ENCODE data around the gene USP48. TPM values are rescaled to one million over a fixed set of nuclear protein-coding genes. Genes with fewer than 3 reads are reported as not detected.

Gene USP48
- total and polyA plus RNA-seq, 10 of the 15 experiments (the other 5 are each of a cell fraction or from before 2014, with no cell fraction given): 21.2 to 115 (median 75.5) TPM

DNA sequence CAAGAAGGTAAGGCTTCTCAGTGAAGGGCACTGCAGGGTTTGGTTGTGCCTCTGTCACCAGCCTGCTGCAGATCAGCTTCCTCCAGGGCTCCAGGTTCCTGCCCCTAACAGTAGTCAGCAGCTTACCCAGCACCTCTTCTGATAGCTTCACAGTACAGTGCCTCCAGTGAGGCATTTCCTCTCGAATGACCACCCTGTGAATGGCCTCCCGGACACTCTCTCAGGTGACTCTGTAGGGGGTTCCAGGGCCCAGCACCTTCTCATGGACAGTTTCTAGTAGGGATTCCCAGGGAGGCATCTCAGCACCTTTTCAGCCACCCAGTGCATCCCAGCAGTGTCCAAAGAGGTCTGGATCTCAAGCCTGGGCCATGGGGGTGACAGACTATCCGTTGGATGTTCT lies 28.4 kb downstream of the USP48 start:
- peak; percentile 22; the same call in 2 of the 3 replicates for ATAC-seq
- CTCF ChIA-PET: interaction anchor here (1.5 kb wide), 1 partner anchor 9 kb away, joined by 5 read pairs; no protein-coding TSS in a partner anchor
- no TSS peak for BruUV-seq (replicated peaks)
- DNase-seq (ENCODE audit: low read depth, low spot score): no peak
- POLR2A ChIA-PET: interaction anchor here (1.5 kb wide), 1 partner anchor 27 kb away, joined by 4 read pairs; no protein-coding TSS in a partner anchor
- no peak for FAIRE-seq
- RAD21 ChIA-PET (ENCODE audit: unreplicated experiment): interaction anchor here (1.4 kb wide), 1 partner anchor 28 kb away, joined by 6 read pairs; the partner anchor contains the start of gene USP48
- Histone ChIP-seq H3K9ac (ENCODE audit: control insufficient read depth, insufficient read depth, low read length) (no peak overlapping the region), H3K4me2 (ENCODE audit: control insufficient read depth, insufficient read depth) (no peak overlapping the region), H3K4me1 (ENCODE audit: control insufficient read depth, insufficient read depth, low read length) (peaks cover 14% of the 10 kb centered on the region), H4K20me1 (ENCODE audit: control insufficient read depth, insufficient read depth) (no peaks in the 10 kb centered on the region), H3K4me3 (no peak overlapping the region), H3K27me3 (replicated peaks in 1 of 2; ENCODE audit: control insufficient read depth in 2 of 2, insufficient read depth in 2 of 2, low read length in 1 of 2) (no peaks in the 10 kb centered on the region), H3K27ac (ENCODE audit: control insufficient read depth, insufficient read depth) (peak overlapping the region; percentile 9; the same call in 1 of the 2 replicates), H3K79me2 (ENCODE audit: control insufficient read depth, insufficient read depth, low read length) (peaks cover 46% of the 10 kb centered on the region), H2AFZ (ENCODE audit: control insufficient read depth, low read depth, low read length) (no peak overlapping the region), H3K9me3 (replicated peaks; ENCODE audit: control insufficient read depth, insufficient read depth, low read length) (no peaks in the 10 kb centered on the region; the same call in 2 of the 3 replicates), H3K36me3 (ENCODE audit: control insufficient read depth in 2 of 2, insufficient read depth in 2 of 2, low read length in 1 of 2) (peaks cover 12 to 39% of the 10 kb centered on the region in 2 experiments)
- TF ChIP-seq FOXK2 (IDR thresholded peaks at IDR 0.05): no peak
- no peak for TF ChIP-seq ZNF622 (IDR thresholded peaks at IDR 0.05)
- TF ChIP-seq, protein P1, sequence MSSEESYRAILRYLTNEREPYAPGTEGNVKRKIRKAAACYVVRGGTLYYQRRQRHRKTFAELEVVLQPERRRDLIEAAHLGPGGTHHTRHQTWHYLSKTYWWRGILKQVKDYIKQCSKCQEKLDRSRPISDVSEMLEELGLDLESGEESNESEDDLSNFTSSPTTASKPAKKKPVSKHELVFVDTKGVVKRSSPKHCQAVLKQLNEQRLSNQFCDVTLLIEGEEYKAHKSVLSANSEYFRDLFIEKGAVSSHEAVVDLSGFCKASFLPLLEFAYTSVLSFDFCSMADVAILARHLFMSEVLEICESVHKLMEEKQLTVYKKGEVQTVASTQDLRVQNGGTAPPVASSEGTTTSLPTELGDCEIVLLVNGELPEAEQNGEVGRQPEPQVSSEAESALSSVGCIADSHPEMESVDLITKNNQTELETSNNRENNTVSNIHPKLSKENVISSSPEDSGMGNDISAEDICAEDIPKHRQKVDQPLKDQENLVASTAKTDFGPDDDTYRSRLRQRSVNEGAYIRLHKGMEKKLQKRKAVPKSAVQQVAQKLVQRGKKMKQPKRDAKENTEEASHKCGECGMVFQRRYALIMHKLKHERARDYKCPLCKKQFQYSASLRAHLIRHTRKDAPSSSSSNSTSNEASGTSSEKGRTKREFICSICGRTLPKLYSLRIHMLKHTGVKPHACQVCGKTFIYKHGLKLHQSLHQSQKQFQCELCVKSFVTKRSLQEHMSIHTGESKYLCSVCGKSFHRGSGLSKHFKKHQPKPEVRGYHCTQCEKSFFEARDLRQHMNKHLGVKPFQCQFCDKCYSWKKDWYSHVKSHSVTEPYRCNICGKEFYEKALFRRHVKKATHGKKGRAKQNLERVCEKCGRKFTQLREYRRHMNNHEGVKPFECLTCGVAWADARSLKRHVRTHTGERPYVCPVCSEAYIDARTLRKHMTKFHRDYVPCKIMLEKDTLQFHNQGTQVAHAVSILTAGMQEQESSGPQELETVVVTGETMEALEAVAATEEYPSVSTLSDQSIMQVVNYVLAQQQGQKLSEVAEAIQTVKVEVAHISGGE (CRISPR knock-in tag; IDR thresholded peaks at IDR 0.05): no peak
- TF ChIP-seq, protein P2, sequence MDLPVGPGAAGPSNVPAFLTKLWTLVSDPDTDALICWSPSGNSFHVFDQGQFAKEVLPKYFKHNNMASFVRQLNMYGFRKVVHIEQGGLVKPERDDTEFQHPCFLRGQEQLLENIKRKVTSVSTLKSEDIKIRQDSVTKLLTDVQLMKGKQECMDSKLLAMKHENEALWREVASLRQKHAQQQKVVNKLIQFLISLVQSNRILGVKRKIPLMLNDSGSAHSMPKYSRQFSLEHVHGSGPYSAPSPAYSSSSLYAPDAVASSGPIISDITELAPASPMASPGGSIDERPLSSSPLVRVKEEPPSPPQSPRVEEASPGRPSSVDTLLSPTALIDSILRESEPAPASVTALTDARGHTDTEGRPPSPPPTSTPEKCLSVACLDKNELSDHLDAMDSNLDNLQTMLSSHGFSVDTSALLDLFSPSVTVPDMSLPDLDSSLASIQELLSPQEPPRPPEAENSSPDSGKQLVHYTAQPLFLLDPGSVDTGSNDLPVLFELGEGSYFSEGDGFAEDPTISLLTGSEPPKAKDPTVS (IDR thresholded peaks at IDR 0.05; ENCODE audit: low read depth, low read length): no peak
- no peak for TF ChIP-seq GATAD2B (conservative IDR thresholded peaks at IDR 0.05; ENCODE audit: low read depth)
- TF ChIP-seq, protein P3, sequence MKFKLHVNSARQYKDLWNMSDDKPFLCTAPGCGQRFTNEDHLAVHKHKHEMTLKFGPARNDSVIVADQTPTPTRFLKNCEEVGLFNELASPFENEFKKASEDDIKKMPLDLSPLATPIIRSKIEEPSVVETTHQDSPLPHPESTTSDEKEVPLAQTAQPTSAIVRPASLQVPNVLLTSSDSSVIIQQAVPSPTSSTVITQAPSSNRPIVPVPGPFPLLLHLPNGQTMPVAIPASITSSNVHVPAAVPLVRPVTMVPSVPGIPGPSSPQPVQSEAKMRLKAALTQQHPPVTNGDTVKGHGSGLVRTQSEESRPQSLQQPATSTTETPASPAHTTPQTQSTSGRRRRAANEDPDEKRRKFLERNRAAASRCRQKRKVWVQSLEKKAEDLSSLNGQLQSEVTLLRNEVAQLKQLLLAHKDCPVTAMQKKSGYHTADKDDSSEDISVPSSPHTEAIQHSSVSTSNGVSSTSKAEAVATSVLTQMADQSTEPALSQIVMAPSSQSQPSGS (IDR thresholded peaks at IDR 0.05; ENCODE audit: low read length): no peak
- TF ChIP-seq ETV6 (conservative IDR thresholded peaks at IDR 0.05 in 1 of 2, IDR thresholded peaks at IDR 0.05 in 1 of 2; ENCODE audit: borderline replicate concordance in 1 of 2, low read depth in 1 of 2): no peak
- TF ChIP-seq IRF4 (IDR thresholded peaks at IDR 0.05; ENCODE audit: low read depth, low read length): no peak
- TF ChIP-seq NFXL1 (IDR thresholded peaks at IDR 0.05; ENCODE audit: borderline replicate concordance): no peak
- TF ChIP-seq, protein P4, sequence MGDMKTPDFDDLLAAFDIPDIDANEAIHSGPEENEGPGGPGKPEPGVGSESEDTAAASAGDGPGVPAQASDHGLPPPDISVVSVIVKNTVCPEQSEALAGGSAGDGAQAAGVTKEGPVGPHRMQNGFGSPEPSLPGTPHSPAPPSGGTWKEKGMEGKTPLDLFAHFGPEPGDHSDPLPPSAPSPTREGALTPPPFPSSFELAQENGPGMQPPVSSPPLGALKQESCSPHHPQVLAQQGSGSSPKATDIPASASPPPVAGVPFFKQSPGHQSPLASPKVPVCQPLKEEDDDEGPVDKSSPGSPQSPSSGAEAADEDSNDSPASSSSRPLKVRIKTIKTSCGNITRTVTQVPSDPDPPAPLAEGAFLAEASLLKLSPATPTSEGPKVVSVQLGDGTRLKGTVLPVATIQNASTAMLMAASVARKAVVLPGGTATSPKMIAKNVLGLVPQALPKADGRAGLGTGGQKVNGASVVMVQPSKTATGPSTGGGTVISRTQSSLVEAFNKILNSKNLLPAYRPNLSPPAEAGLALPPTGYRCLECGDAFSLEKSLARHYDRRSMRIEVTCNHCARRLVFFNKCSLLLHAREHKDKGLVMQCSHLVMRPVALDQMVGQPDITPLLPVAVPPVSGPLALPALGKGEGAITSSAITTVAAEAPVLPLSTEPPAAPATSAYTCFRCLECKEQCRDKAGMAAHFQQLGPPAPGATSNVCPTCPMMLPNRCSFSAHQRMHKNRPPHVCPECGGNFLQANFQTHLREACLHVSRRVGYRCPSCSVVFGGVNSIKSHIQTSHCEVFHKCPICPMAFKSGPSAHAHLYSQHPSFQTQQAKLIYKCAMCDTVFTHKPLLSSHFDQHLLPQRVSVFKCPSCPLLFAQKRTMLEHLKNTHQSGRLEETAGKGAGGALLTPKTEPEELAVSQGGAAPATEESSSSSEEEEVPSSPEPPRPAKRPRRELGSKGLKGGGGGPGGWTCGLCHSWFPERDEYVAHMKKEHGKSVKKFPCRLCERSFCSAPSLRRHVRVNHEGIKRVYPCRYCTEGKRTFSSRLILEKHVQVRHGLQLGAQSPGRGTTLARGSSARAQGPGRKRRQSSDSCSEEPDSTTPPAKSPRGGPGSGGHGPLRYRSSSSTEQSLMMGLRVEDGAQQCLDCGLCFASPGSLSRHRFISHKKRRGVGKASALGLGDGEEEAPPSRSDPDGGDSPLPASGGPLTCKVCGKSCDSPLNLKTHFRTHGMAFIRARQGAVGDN (IDR thresholded peaks at IDR 0.05): no peak
- TF ChIP-seq, protein P5, sequence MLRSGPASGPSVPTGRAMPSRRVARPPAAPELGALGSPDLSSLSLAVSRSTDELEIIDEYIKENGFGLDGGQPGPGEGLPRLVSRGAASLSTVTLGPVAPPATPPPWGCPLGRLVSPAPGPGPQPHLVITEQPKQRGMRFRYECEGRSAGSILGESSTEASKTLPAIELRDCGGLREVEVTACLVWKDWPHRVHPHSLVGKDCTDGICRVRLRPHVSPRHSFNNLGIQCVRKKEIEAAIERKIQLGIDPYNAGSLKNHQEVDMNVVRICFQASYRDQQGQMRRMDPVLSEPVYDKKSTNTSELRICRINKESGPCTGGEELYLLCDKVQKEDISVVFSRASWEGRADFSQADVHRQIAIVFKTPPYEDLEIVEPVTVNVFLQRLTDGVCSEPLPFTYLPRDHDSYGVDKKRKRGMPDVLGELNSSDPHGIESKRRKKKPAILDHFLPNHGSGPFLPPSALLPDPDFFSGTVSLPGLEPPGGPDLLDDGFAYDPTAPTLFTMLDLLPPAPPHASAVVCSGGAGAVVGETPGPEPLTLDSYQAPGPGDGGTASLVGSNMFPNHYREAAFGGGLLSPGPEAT (IDR thresholded peaks at IDR 0.05; ENCODE audit: low read depth): no peak
- in situ Hi-C loops (cut with MboI) (no loop called here), intact Hi-C loops (cut with micrococcal nuclease; ENCODE audit: unreplicated experiment) (no loop called here)
- SMC1A ChIA-PET (ENCODE audit: uncharacterized antibody, unreplicated experiment): interaction anchor here (1.0 kb wide), 1 partner anchor 28 kb away, joined by 3 read pairs; no protein-coding TSS in a partner anchor
- WGBS (ENCODE audit: insufficient coverage, insufficient replicate concordance, low lambda C conversion rate, missing lambda C conversion rate): 76% methylated on average over 3 of the region's 3 CpGs

Measured in GM12878 (cell line).